ENCODE measurements around the gene BCAS1.

BCAS1 gene

GRCh38 chr20:54108326-54108642, 37.9 kb upstream of the BCAS1 start:
- H3K4me3 ChIP-seq (ENCODE audit: low read depth, low read length): no peak overlapping the region
- TF ChIP-seq CTCF (IDR thresholded peaks at IDR 0.05; ENCODE audit: control insufficient read depth, extremely low read depth, insufficient read depth): no peak
- no peak for DNase-seq (ENCODE audit: low read depth)

GRCh38 chr20:54107600-54108325, 37.4 kb upstream of the BCAS1 start:
- no peak overlapping the region for H3K4me3 ChIP-seq (ENCODE audit: low read depth, low read length)
- DNase-seq (ENCODE audit: low read depth): no peak
- no peak for TF ChIP-seq CTCF (IDR thresholded peaks at IDR 0.05; ENCODE audit: control insufficient read depth, extremely low read depth, insufficient read depth)

- no peak overlapping the region for H3K4me3 ChIP-seq (ENCODE audit: low read depth, low read length)
- DNase-seq (ENCODE audit: low read depth): no peak
- no peak for TF ChIP-seq CTCF (IDR thresholded peaks at IDR 0.05; ENCODE audit: control insufficient read depth, extremely low read depth, insufficient read depth)
These were observed 36.8 kb upstream of the BCAS1 start for GRCh38 chr20:54107181-54107580.

GRCh38 chr20:54106162-54106561, 35.8 kb upstream of the BCAS1 start:
- TF ChIP-seq CTCF (IDR thresholded peaks at IDR 0.05; ENCODE audit: control insufficient read depth, extremely low read depth, insufficient read depth): no peak
- H3K4me3 ChIP-seq (ENCODE audit: low read depth, low read length): no peak overlapping the region
- no peak for DNase-seq (ENCODE audit: low read depth)

GRCh38 chr20:54105653-54106052, 35.3 kb upstream of the BCAS1 start:
- H3K4me3 ChIP-seq (ENCODE audit: low read depth, low read length): no peak overlapping the region
- no peak for TF ChIP-seq CTCF (IDR thresholded peaks at IDR 0.05; ENCODE audit: control insufficient read depth, extremely low read depth, insufficient read depth)
- no peak for DNase-seq (ENCODE audit: low read depth)

- H3K4me3 ChIP-seq (ENCODE audit: low read depth, low read length): no peak overlapping the region
- DNase-seq (ENCODE audit: low read depth): no peak
- TF ChIP-seq CTCF (IDR thresholded peaks at IDR 0.05; ENCODE audit: control insufficient read depth, extremely low read depth, insufficient read depth): no peak
These were observed 34.4 kb upstream of the BCAS1 start for GRCh38 chr20:54104781-54105180.
